NCI-H345 (cell line): ENCODE measurements around the gene KRTAP4-6.
"Not testable (repeated sequence)": the region's sequence is repeated elsewhere in the genome, so short reads cannot be mapped to it uniquely, and the experiment has no call there.

ENCODE experiments used
- DNase-seq: peaks from one replicate; lab custom pipeline; 2025; lab: John Stamatoyannopoulos, UW

The KRTAP4-6 gene

DNA sequence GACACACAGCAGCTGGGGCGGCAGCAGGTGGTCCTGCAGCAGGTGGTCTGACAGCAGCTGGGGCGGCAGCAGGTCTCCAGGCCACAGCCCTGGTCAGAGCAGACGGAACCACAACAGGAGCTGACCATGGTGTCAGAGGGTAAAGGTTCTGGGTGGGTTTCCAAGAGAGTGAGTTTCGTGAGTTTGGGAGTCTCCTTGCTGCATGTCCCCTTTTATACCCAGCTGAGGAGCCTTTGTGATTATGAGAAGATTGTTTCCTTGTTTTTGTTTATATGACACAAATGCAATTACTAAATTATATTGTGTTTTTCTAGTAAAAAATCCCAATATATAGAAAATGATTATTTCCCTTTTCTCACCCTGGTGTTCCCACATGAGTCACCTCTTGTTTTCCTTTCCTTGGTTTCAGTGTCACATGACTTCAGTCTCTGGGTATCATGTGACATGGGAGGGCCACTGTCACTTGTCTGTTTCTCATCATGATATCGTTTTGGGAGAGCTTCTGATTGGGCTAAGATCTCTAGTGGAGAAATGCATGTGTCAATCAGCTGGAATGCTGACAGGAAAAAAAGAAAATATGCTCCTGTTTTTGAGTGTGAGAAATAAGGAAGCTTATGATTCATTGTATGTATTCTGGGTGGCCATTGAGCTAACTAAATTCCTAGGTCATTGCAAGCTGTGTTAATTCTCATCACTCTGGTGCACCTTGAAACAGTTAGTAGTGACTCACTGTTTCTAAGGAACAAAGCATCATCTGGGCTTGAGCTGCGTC is at the start of gene KRTAP4-6:
Gene KRTAP4-6 (minus strand): TSS at position 185 of the 772 bp plus-strand sequence. CDS start 57 bp downstream, at position 128.
- no peak for DNase-seq

DNA sequence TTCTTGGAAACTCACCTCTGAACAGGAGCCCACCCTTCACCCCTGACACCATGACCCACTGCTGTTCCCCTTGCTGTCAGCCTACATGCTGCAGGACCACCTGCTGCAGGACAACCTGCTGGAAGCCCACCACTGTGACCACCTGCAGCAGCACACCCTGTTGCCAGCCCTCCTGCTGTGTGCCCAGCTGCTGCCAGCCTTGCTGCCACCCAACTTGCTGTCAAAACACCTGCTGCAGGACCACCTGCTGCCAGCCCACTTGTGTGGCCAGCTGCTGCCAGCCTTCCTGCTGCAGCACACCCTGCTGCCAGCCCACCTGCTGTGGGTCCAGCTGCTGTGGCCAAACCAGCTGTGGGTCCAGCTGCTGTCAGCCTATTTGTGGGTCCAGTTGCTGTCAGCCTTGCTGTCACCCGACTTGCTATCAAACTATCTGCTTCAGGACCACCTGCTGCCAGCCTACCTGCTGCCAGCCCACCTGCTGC is 49.5 kb upstream of the KRTAP4-6 start, which contains the start of gene KRTAP9-1:
Gene KRTAP9-1 (plus strand): TSS at position 51 of the 482 bp plus-strand sequence. CDS start 0 bp downstream, at position 51.
- not testable (repeated sequence) for DNase-seq

- DNase-seq, result no peak
Observed at GRCh38 chr17:41186872-41187271, 46.5 kb upstream of the KRTAP4-6 start.

DNA sequence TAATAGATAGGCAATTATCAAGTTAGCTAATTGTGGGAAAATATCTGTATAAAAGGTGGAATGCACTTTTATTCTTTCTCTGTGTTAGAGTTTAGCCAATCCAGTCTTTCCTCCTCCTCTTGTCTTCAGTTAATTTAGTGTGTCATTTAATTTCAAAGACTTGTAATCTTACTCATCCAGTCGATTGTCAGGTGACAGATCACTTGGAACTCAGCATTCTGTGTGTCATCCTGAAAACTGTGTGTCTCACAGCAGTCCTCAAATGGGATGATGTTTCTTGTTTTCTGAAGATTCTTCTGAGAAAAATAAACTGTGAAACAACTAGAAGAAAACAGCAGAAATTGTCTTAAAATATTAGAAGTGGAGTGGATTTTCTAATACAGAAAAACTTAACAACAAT is 44.7 kb upstream of the KRTAP4-6 start:
- DNase-seq, result no peak

GRCh38 chr17:41184480-41184961 is 44.2 kb upstream of the KRTAP4-6 start, which contains the start of gene KRTAP4-1:
Gene KRTAP4-1, minus strand, starts transcription at chr17:41184911. Its CDS starts 57 bp downstream, at chr17:41184854.
- no peak for DNase-seq

GRCh38 chr17:41178843-41179616 is 38.7 kb upstream of the KRTAP4-6 start:
- DNase-seq, result no peak

GRCh38 chr17:41178341-41178740 is 38.0 kb upstream of the KRTAP4-6 start:
- DNase-seq, result no peak

GRCh38 chr17:41177727-41178271 is 37.5 kb upstream of the KRTAP4-6 start, which contains the start of gene KRTAP4-2:
Gene KRTAP4-2, minus strand, starts transcription at chr17:41178221. Its CDS starts 57 bp downstream, at chr17:41178164.
- no peak for DNase-seq

- DNase-seq, result no peak
Observed at GRCh38 chr17:41176744-41177387, 36.5 kb upstream of the KRTAP4-6 start.

DNA sequence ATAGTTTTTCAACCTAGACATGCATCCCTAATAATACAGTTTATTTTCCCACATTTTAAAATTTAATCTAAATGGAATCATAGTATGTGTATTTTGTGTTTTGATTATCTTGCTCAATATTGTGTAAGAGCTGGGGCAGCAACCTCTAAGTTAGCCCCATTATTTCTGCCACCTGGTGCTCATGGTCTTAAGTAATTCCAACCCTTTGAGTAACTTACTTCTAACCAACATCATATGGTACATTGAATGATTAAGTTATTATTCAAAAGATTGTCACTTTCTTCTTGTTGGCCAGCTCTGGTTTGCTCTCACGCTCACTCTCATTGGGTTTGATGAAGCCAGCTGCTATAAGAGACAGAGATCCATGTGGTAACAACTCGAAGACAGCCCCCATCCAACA is 31.5 kb upstream of the KRTAP4-6 start:
- DNase-seq, result no peak

- DNase-seq, result no peak
Observed at GRCh38 chr17:41168121-41168520, 27.8 kb upstream of the KRTAP4-6 start, which contains the start of gene KRTAP4-3. Gene KRTAP4-3, minus strand, starts transcription at chr17:41168221. Its CDS starts 49 bp downstream, at chr17:41168172.

DNA sequence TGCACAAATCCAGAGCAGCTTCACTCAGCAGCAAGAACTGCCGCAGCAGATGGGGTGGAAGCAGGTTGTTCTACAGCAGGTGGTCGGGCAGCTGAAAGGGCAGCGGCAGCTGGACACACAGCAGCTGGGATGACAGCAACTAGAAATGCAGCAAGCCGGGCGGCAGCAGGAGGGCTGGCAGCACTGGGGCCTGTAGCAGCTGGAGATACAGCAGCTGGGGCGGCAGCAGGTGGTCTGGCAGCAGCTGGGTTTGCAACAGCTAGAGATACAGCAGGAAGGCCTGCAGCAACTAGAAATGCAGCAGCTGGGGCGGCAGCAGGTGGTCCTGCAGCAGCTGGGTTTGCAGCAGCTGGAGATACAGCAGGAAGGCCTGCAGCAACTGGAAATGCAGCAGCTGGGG is 27.2 kb upstream of the KRTAP4-6 start:
- DNase-seq, result no peak

DNA sequence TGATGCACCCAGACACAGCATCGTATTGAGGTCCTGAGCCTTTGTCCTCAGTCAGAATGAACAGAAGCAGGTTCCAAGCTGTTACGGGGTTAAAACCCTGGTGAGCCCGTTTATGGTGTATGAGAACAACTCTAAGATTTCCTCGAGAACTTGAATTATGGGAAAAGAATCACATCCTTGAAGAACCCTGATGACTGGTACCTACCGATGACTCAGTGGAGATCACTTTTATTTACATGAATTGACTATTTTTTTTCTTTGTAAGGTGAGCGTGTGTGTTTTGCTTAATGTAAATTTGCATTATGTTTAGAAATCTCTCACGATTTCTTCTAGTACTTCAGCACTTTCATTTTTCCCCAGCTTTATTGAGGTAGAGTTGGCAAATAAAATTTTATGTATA is 23.5 kb upstream of the KRTAP4-6 start:
- no peak for DNase-seq

- DNase-seq, result no peak
Observed at GRCh38 chr17:41160648-41161047, 20.3 kb upstream of the KRTAP4-6 start, which contains the start of gene KRTAP4-4. Gene KRTAP4-4, minus strand, starts transcription at chr17:41160748. Its CDS starts 57 bp downstream, at chr17:41160691.

DNA sequence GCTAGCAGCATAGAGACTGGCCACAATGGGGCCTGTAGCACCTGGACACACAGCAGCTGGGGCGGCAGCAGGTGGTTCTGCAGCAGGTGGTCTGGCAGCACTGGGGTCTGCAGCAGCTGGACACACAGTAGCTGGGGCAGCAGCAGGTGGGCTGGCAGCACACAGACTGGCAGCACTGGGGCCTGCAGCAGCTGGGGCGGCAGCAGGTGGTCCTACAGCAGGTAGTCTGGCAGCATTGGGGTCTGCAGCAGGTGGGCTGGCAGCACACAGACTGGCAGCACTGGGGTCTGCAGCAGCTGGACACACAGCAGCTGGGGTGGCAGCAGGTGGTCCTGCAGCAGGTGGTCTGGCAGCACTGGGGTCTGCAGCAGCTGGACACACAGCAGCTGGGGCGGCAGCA is 19.8 kb upstream of the KRTAP4-6 start:
- not testable (repeated sequence) for DNase-seq

- no peak for DNase-seq
Observed at GRCh38 chr17:41153856-41154255, 13.5 kb upstream of the KRTAP4-6 start.

DNA sequence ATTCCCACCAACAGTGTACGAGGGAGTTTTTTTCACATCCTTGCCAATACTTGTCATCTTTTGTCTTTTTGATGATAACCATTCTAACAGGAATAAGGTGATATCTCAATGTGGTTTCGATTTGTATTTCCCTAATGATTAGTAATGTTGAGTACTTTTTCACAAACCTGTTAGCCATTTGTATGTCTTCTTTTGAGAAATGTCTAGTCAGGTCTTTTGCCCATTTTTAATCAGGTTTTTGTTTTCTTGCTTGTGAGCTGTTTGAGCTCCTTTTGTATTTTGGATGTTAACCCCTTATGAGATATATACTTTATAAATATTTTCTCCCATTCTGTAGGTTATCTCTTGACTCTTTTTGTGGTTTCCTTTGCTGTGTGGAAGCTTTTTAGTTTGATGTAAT is 11.2 kb upstream of the KRTAP4-6 start:
- no peak for DNase-seq

DNA sequence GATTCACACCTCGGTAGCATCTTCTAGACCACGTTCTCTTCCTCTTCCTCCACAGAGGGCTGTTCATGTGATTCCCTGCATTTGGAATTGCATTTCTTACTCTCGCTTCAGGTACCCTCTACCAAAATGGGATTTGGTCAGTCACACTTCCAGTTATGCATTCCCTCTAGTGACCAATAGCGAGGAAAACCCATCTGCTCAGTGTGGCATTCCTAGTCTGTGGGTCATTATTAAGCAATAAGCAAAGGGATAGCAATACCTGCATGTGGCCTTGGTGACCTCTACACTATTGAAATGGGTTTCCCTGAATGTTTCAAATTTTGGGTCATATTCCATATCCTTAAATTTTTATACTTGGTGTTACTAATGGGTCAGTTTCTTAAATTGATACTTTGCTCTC is 9.7 kb upstream of the KRTAP4-6 start:
- DNase-seq, result no peak

GRCh38 chr17:41149652-41149985 is 9.3 kb upstream of the KRTAP4-6 start, which contains the start of gene KRTAP4-5:
Gene KRTAP4-5, minus strand, starts transcription at chr17:41149825. Its CDS starts 58 bp downstream, at chr17:41149767.
- DNase-seq, result no peak

DNA sequence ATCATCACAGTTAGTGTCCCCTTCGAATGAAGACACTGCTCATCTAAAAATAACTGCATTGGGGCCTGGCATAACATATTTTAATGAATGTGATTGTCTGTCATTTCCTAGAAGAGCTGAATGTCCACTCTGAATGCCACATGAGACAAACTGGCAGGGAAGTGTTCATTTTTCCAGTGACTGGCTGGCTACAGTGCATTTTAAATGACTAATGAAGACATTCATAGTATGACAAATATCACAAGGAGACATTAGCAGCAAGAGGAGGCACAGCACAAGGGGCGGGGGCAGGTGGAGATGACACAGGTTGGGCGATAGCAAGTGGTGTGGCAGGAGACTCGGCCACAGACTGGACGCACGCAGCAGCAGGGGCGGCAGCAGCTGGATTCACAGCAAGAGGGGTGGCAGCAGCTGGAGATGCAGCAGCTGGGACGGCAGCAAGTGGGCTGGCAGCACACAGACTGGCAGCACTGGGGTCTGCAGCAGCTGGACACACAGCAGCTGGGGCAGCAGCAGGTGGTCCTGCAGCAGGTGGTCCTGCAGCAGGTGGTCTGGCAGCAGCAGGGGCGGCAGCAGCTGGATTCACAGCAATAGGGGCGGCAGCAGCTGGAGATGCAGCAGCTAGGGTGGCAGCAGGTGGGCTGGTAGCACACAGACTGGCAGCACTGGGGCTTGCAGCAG is 8.8 kb upstream of the KRTAP4-6 start:
- not testable (repeated sequence) for DNase-seq
